ENCODE data around the gene HS1BP3.

- TF ChIP-seq POLR2A (IDR thresholded peaks at IDR 0.05), result no peak
- TF ChIP-seq CTCF (IDR thresholded peaks at IDR 0.05), result no peak
Measured at GRCh38 chr2:20631617-20632307, 19.1 kb downstream of the HS1BP3 start.
